Loucy (cell line): ENCODE data around the gene FOXK2.
"Not testable (repeated sequence)": the region's sequence is repeated elsewhere in the genome, so short reads cannot be mapped to it uniquely, and the experiment has no call there.

Experiments used
- H2AFZ ChIP-seq: fragments of 200-600 bp; sonication (generic); 2 replicates; pipeline ENCODE4 v1.6.0; 2016; ENCODE audit warnings: antibody characterized with exemption, mild to moderate bottlenecking, low read length, moderate library complexity
- H3F3A ChIP-seq: fragments of 200-600 bp; 2 replicates; pipeline ENCODE4 v1.6.0; 2016; ENCODE audit warnings: antibody characterized with exemption, low read depth, mild to moderate bottlenecking
- H3K27me3 ChIP-seq: fragments of 200-600 bp; sonication (generic); 2 replicates; pipeline ENCODE4 v1.6.1; 2014; ENCODE audit warnings: low read length, mild to moderate bottlenecking; ENCODE audit not compliant: insufficient read depth, poor library complexity, severe bottlenecking
- H3K36me3 ChIP-seq: fragments of 200-600 bp; sonication (generic); 2 replicates; pipeline ENCODE4 v1.6.1; 2016; ENCODE audit warnings: low read length; ENCODE audit not compliant: insufficient read depth
- H3K4me1 ChIP-seq: fragments of 200-600 bp; sonication (generic); 2 replicates; pipeline ENCODE4 v1.5.1; 2014; ENCODE audit warnings: low read length, mild to moderate bottlenecking; ENCODE audit not compliant: insufficient read depth, poor library complexity, severe bottlenecking
- H3K4me2 ChIP-seq: fragments of 200-600 bp; sonication (generic); 2 replicates; pipeline ENCODE4 v1.6.0; 2014; ENCODE audit warnings: antibody characterized with exemption, low read length, low read depth, mild to moderate bottlenecking; ENCODE audit not compliant: poor library complexity, severe bottlenecking
- H3K4me3 ChIP-seq: fragments of 200-600 bp; sonication (generic); 2 replicates; pipeline ENCODE4 v1.5.1; 2014; ENCODE audit warnings: low read length, mild to moderate bottlenecking, mixed read lengths; ENCODE audit not compliant: poor library complexity, severe bottlenecking
- H3K79me2 ChIP-seq: fragments of 200-600 bp; sonication (generic); 2 replicates; pipeline ENCODE4 v1.6.1; 2014; ENCODE audit warnings: low read length; ENCODE audit not compliant: insufficient read depth
- H3K9ac ChIP-seq: fragments of 200-600 bp; sonication (generic); 2 replicates; pipeline ENCODE4 v1.6.0; 2014; ENCODE audit warnings: mild to moderate bottlenecking, low read depth, low read length, moderate library complexity; ENCODE audit not compliant: poor library complexity, severe bottlenecking
- H3K9me2 ChIP-seq: fragments of 200-600 bp; sonication (generic); replicated peaks from 2 replicates; pipeline ENCODE4 v1.6.1; 2016; ENCODE audit warnings: low read depth, low read length, mixed read lengths
- H3K9me3 ChIP-seq: fragments of 200-600 bp; sonication (generic); 2 replicates; pipeline ENCODE4 v1.6.1; 2014; ENCODE audit warnings: mild to moderate bottlenecking, antibody characterized with exemption, low read length, low read depth; ENCODE audit not compliant: insufficient read depth
- H4K20me1 ChIP-seq: fragments of 200-600 bp; sonication (generic); 2 replicates; pipeline ENCODE4 v1.6.0; 2014; ENCODE audit warnings: antibody characterized with exemption, low read length, mild to moderate bottlenecking; ENCODE audit not compliant: insufficient read depth, poor library complexity, severe bottlenecking
- CTCF ChIP-seq: fragments of 200-600 bp; sonication (generic); conservative IDR thresholded peaks from 2 replicates; pipeline ENCODE4 v1.5.1; 2014; ENCODE audit warnings: mild to moderate bottlenecking, antibody characterized with exemption, low read length
- EZH2phosphoT487 ChIP-seq: fragments of 200-600 bp; IDR thresholded peaks from 2 replicates; pipeline ENCODE4 v1.6.1; 2018; ENCODE audit warnings: antibody characterized with exemption, mild to moderate bottlenecking, moderate library complexity, borderline replicate concordance

FOXK2 gene

GRCh38 chr17:82583720-82584234 is 64.2 kb downstream of the FOXK2 start:
- H3F3A ChIP-seq: peaks cover 5% of the 10 kb centered on the region; the same call in 1 of the 2 replicates
- no peaks in the 10 kb centered on the region for H3K9me3 ChIP-seq
- no peak overlapping the region for H2AFZ ChIP-seq
- no peaks in the 10 kb centered on the region for H3K79me2 ChIP-seq
- no peaks in the 10 kb centered on the region for H3K4me1 ChIP-seq
- no peak overlapping the region for H3K9ac ChIP-seq
- TF ChIP-seq EZH2phosphoT487 (no peak), CTCF (no peak)
- H3K27me3 ChIP-seq: no peaks in the 10 kb centered on the region
- no peak overlapping the region for H3K4me2 ChIP-seq
- H3K9me2 ChIP-seq: no peaks in the 10 kb centered on the region
- no peaks in the 10 kb centered on the region for H4K20me1 ChIP-seq
- no peak overlapping the region for H3K4me3 ChIP-seq
- H3K36me3 ChIP-seq: peaks cover 67% of the 10 kb centered on the region

- H3K4me3 ChIP-seq, H3K27me3 ChIP-seq, H2AFZ ChIP-seq, H3K9me3 ChIP-seq, H3K79me2 ChIP-seq, H3K9ac ChIP-seq, H3K9me2 ChIP-seq, H3K4me2 ChIP-seq, H4K20me1 ChIP-seq: not testable (repeated sequence)
- Histone ChIP-seq H3K36me3 (peaks cover 61% of the 10 kb centered on the region), H3K4me1 (peaks cover 14% of the 10 kb centered on the region), H3F3A (peaks cover 10% of the 10 kb centered on the region; the same call in 1 of the 2 replicates)
Measured at GRCh38 chr17:82585935-82586575, 66.5 kb downstream of the FOXK2 start.

- Histone ChIP-seq H2AFZ (no peak overlapping the region), H3K36me3 (peaks cover 58% of the 10 kb centered on the region), H3K4me1 (peaks cover 20% of the 10 kb centered on the region), H3K9me3 (no peaks in the 10 kb centered on the region), H3F3A (peaks cover 10% of the 10 kb centered on the region; the same call in 1 of the 2 replicates), H3K9me2 (no peaks in the 10 kb centered on the region), H3K79me2 (no peaks in the 10 kb centered on the region), H3K4me3 (no peak overlapping the region), H3K4me2 (no peak overlapping the region), H3K9ac (no peak overlapping the region), H3K27me3 (no peaks in the 10 kb centered on the region), H4K20me1 (no peaks in the 10 kb centered on the region)
- no peak for TF ChIP-seq EZH2phosphoT487
- no peak for TF ChIP-seq CTCF
Measured at GRCh38 chr17:82586576-82587233, 67.2 kb downstream of the FOXK2 start.
